ENCODE measurements around the gene CNRIP1. TPM values are rescaled to one million over a fixed set of nuclear protein-coding genes. Genes with fewer than 3 reads are reported as not detected.

CNRIP1 gene
- total RNA-seq, 3 donors from 2014 or later: 14.9 to 63.5 (median 35.7) TPM

- intact Hi-C loops (cut with DNase I; ENCODE audit: low total_unique reads): no loop called here
- no peaks in the 10 kb centered on the region for H3K9me3 ChIP-seq
- H3K27ac ChIP-seq: no peak overlapping the region
- TF ChIP-seq POLR2AphosphoS5 (IDR thresholded peaks at IDR 0.05): no peak
- no peak for TF ChIP-seq POLR2A (IDR thresholded peaks at IDR 0.05)
- TF ChIP-seq CTCF (IDR thresholded peaks at IDR 0.05): no peak
- H3K27me3 ChIP-seq: no peaks in the 10 kb centered on the region
- no peaks in the 10 kb centered on the region for H3K36me3 ChIP-seq
- no peak for DNase-seq (ENCODE audit: low spot score in 2 of 2)
- H3K4me3 ChIP-seq: no peak overlapping the region
- no peaks in the 10 kb centered on the region for H3K4me1 ChIP-seq
These were observed 53.1 kb downstream of the CNRIP1 start for GRCh38 chr2:68266655-68267054.

GRCh38 chr2:68263632-68264031 lies 56.1 kb downstream of the CNRIP1 start:
- H3K4me1 ChIP-seq: no peaks in the 10 kb centered on the region
- no peak for DNase-seq (ENCODE audit: low spot score in 2 of 2)
- no peaks in the 10 kb centered on the region for H3K9me3 ChIP-seq
- no peak overlapping the region for H3K27ac ChIP-seq
- H3K36me3 ChIP-seq: no peaks in the 10 kb centered on the region
- no peaks in the 10 kb centered on the region for H3K27me3 ChIP-seq
- H3K4me3 ChIP-seq: no peak overlapping the region
- no peak for TF ChIP-seq POLR2A (IDR thresholded peaks at IDR 0.05)
- TF ChIP-seq CTCF (IDR thresholded peaks at IDR 0.05): no peak
- no peak for TF ChIP-seq POLR2AphosphoS5 (IDR thresholded peaks at IDR 0.05)
- intact Hi-C loops (cut with DNase I; ENCODE audit: low total_unique reads): no loop called here

- Histone ChIP-seq H3K27ac (no peak overlapping the region), H3K4me3 (no peak overlapping the region), H3K9me3 (no peaks in the 10 kb centered on the region), H3K36me3 (no peaks in the 10 kb centered on the region), H3K27me3 (no peaks in the 10 kb centered on the region), H3K4me1 (peaks cover 0 to 3% of the 10 kb centered on the region in 2 donors)
- no peak for TF ChIP-seq POLR2A (IDR thresholded peaks at IDR 0.05)
- no peak for TF ChIP-seq CTCF (IDR thresholded peaks at IDR 0.05)
- no peak for TF ChIP-seq POLR2AphosphoS5 (IDR thresholded peaks at IDR 0.05)
- DNase-seq (ENCODE audit: low spot score in 2 of 2): no peak
- intact Hi-C loops (cut with DNase I; ENCODE audit: low total_unique reads): no loop called here
These were observed 60.9 kb downstream of the CNRIP1 start for GRCh38 chr2:68258851-68259250.

GRCh38 chr2:68256093-68256450 lies 63.7 kb downstream of the CNRIP1 start:
- no peak for DNase-seq (ENCODE audit: low spot score in 2 of 2)
- Histone ChIP-seq H3K4me1 (peaks cover 0 to 6% of the 10 kb centered on the region in 2 donors), H3K27ac (peak overlapping the region in 1 of 2 donors; percentile 36), H3K4me3 (no peak overlapping the region), H3K9me3 (no peaks in the 10 kb centered on the region), H3K27me3 (no peaks in the 10 kb centered on the region), H3K36me3 (no peaks in the 10 kb centered on the region)
- intact Hi-C loops (cut with DNase I; ENCODE audit: low total_unique reads): no loop called here
- TF ChIP-seq POLR2AphosphoS5 (IDR thresholded peaks at IDR 0.05) (no peak), CTCF (IDR thresholded peaks at IDR 0.05) (no peak), POLR2A (IDR thresholded peaks at IDR 0.05) (no peak)

- H3K36me3 ChIP-seq: no peaks in the 10 kb centered on the region
- no peak for DNase-seq (ENCODE audit: low spot score in 2 of 2)
- H3K4me1 ChIP-seq: peaks cover 0 to 13% of the 10 kb centered on the region in 2 donors
- H3K9me3 ChIP-seq: no peaks in the 10 kb centered on the region
- intact Hi-C loops (cut with DNase I; ENCODE audit: low total_unique reads): no loop called here
- H3K4me3 ChIP-seq: peak overlapping the region; percentile 84 to 94 (median 85)
- TF ChIP-seq POLR2A (IDR thresholded peaks at IDR 0.05) (no peak), CTCF (IDR thresholded peaks at IDR 0.05) (no peak), POLR2AphosphoS5 (IDR thresholded peaks at IDR 0.05) (no peak)
- no peaks in the 10 kb centered on the region for H3K27me3 ChIP-seq
- peak overlapping the region; percentile 94 to 99 for H3K27ac ChIP-seq
These were observed 66.3 kb downstream of the CNRIP1 start for GRCh38 chr2:68253219-68254068.
